WTC11 (cell line): ENCODE data around the gene PRKN. TPM values are rescaled to one million over a fixed set of nuclear protein-coding genes. Genes with fewer than 3 reads are reported as not detected.

Experiments
- ATAC-seq: fragments of 200-7000 bp; cut with Tn5 transposase; 2 replicates; pipeline ENCODE4 v1.10.0; 2021; ENCODE audit warnings: mild to moderate bottlenecking, moderate library complexity
- CTCF ChIA-PET: fragments of 300-600 bp; sonication (Branson Sonifier 250); formaldehyde crosslinking; loops from one replicate; lab custom pipeline; 2021; ENCODE audit warnings: antibody characterized with exemption; lab: Charles Lee
- POLR2A ChIA-PET: fragments of 350-600 bp; sonication (Branson Sonifier 250); formaldehyde crosslinking; loops from one replicate; lab custom pipeline; 2021; ENCODE audit warnings: antibody characterized with exemption; lab: Charles Lee
- DNase-seq: peaks from one replicate; pipeline ENCODE4 v3.0.0; 2021; ENCODE audit warnings: low spot score
- H3K27ac Mint-ChIP-seq: 2 replicates; pipeline ENCODE4 v1.8.0; 2021; ENCODE audit warnings: mixed read lengths
- H3K27me3 Mint-ChIP-seq: 2 replicates; pipeline ENCODE4 v1.8.0; 2021; ENCODE audit warnings: low read depth, mild to moderate bottlenecking, moderate library complexity, mixed read lengths
- H3K36me3 Mint-ChIP-seq: 2 replicates; pipeline ENCODE4 v1.8.0; 2021; ENCODE audit warnings: mixed read lengths
- H3K4me1 Mint-ChIP-seq: 2 replicates; pipeline ENCODE4 v1.8.0; 2022; ENCODE audit warnings: mixed read lengths
- H3K4me3 Mint-ChIP-seq: 2 replicates; pipeline ENCODE4 v1.8.0; 2021; ENCODE audit warnings: mild to moderate bottlenecking, moderate library complexity, mixed read lengths
- H3K9me3 Mint-ChIP-seq: 2 replicates; pipeline ENCODE4 v1.8.0; 2021; ENCODE audit warnings: mixed read lengths
- EMX1 ChIP-seq: fragments of 250-450 bp; sonication (Bioruptor Pico); IDR thresholded peaks from 2 replicates; pipeline ENCODE4 v1.8.0; 2021; ENCODE audit warnings: mild to moderate bottlenecking
- ETV6 ChIP-seq: sonication (generic); formaldehyde crosslinking; IDR thresholded peaks from 2 replicates; pipeline ENCODE4 v1.8.1; 2022; ENCODE audit warnings: mild to moderate bottlenecking, missing genetic modification reagents
- HMGA2 ChIP-seq: fragments of 250-450 bp; sonication (Bioruptor Pico); IDR thresholded peaks from 2 replicates; pipeline ENCODE4 v1.4.0; 2021; ENCODE audit warnings: mild to moderate bottlenecking, moderate library complexity
- JAZF1 ChIP-seq: fragments of 250-450 bp; sonication (Bioruptor Pico); IDR thresholded peaks from 2 replicates; pipeline ENCODE4 v1.9.0; 2021; ENCODE audit warnings: moderate library complexity, mild to moderate bottlenecking, inconsistent platforms
- NFATC4 ChIP-seq: fragments of 250-450 bp; sonication (Bioruptor Pico); IDR thresholded peaks from 2 replicates; pipeline ENCODE4 v1.9.0; 2021; ENCODE audit warnings: mild to moderate bottlenecking
- NR2C2 ChIP-seq: sonication (generic); formaldehyde crosslinking; IDR thresholded peaks from 2 replicates; pipeline ENCODE4 v1.8.0; 2022; ENCODE audit warnings: mild to moderate bottlenecking, missing genetic modification reagents
- TEAD1 ChIP-seq: sonication (generic); formaldehyde crosslinking; IDR thresholded peaks from 2 replicates; pipeline ENCODE4 v1.8.0; 2022; ENCODE audit warnings: mild to moderate bottlenecking, missing genetic modification reagents
- ZBTB21 ChIP-seq: sonication (generic); formaldehyde crosslinking; IDR thresholded peaks from 2 replicates; pipeline ENCODE4 v1.8.1; 2023; ENCODE audit warnings: mild to moderate bottlenecking, missing genetic modification reagents, borderline replicate concordance
- ZNF263 ChIP-seq: sonication (generic); formaldehyde crosslinking; IDR thresholded peaks from 2 replicates; pipeline ENCODE4 v1.8.1; 2022; ENCODE audit warnings: low read depth, mild to moderate bottlenecking, moderate library complexity, missing genetic modification reagents
- total RNA-seq: library from RNA; stranded (reverse); gene quantifications from 3 replicates; pipeline ENCODE4 v1.2.3, GENCODE V29; 2021
- TF ChIP-seq, protein P1 (sequence below): fragments of 250-450 bp; sonication (Bioruptor Pico); IDR thresholded peaks from 2 replicates; pipeline ENCODE4 v1.9.0; 2021; ENCODE audit warnings: mild to moderate bottlenecking, borderline replicate concordance
- TF ChIP-seq, protein P2 (sequence below): sonication (generic); formaldehyde crosslinking; conservative IDR thresholded peaks from 2 replicates; pipeline ENCODE4 v1.8.1; 2022; ENCODE audit warnings: mild to moderate bottlenecking, missing genetic modification reagents
- TF ChIP-seq, protein P3 (sequence below): sonication (generic); formaldehyde crosslinking; IDR thresholded peaks from 2 replicates; pipeline ENCODE4 v1.8.1; 2023; ENCODE audit warnings: mild to moderate bottlenecking, moderate library complexity, missing genetic modification reagents
- TF ChIP-seq, protein P4 (sequence below): sonication (generic); formaldehyde crosslinking; IDR thresholded peaks from 2 replicates; pipeline ENCODE4 v1.8.0; 2023; ENCODE audit warnings: mild to moderate bottlenecking, missing genetic modification reagents
- TF ChIP-seq, protein P5 (sequence below): sonication (generic); formaldehyde crosslinking; conservative IDR thresholded peaks from 2 replicates; pipeline ENCODE4 v1.8.1; 2023; ENCODE audit warnings: mild to moderate bottlenecking, low read depth, missing genetic modification reagents, moderate library complexity
- TF ChIP-seq, protein P6 (sequence below): sonication (generic); formaldehyde crosslinking; IDR thresholded peaks from 2 replicates; pipeline ENCODE4 v1.8.1; 2022; ENCODE audit warnings: missing genetic modification reagents, borderline replicate concordance

The PRKN gene
- total RNA-seq, 1 experiment from 2014 or later = 0.59 TPM

DNA sequence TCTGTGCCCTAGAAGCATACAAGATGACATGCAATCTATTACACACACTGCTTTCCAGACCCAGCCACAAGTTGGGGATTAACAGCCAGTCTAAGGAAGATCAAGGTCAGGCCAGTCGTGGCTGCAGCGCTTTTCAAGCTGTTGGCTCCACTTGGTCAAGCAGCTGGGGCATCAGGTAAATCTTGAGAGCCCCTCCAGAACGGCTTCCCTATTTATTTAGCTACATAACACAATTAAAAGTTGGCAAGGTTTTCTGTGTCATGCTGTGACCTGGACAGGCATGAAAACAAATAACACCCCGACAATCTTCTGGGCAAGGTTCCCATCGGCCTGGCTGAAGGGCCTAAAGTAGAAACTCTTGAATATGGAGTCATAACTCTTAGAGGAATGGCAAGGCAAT is 524.3 kb downstream of the PRKN start:
- ATAC-seq = no peak
- Mint-ChIP-seq H3K9me3 (peaks cover 3% of the 10 kb centered on the region; the same call in 1 of the 2 replicates), H3K27me3 (no peaks in the 10 kb centered on the region), H3K4me3 (no peak overlapping the region), H3K27ac (no peak overlapping the region), H3K4me1 (peaks cover 28% of the 10 kb centered on the region), H3K36me3 (no peaks in the 10 kb centered on the region)
- no peak for DNase-seq
- ChIA-PET CTCF (no interaction called here), POLR2A (no interaction called here)
- TF ChIP-seq NFATC4 (CRISPR knock-in tag) = no peak
- TF ChIP-seq, protein P1, sequence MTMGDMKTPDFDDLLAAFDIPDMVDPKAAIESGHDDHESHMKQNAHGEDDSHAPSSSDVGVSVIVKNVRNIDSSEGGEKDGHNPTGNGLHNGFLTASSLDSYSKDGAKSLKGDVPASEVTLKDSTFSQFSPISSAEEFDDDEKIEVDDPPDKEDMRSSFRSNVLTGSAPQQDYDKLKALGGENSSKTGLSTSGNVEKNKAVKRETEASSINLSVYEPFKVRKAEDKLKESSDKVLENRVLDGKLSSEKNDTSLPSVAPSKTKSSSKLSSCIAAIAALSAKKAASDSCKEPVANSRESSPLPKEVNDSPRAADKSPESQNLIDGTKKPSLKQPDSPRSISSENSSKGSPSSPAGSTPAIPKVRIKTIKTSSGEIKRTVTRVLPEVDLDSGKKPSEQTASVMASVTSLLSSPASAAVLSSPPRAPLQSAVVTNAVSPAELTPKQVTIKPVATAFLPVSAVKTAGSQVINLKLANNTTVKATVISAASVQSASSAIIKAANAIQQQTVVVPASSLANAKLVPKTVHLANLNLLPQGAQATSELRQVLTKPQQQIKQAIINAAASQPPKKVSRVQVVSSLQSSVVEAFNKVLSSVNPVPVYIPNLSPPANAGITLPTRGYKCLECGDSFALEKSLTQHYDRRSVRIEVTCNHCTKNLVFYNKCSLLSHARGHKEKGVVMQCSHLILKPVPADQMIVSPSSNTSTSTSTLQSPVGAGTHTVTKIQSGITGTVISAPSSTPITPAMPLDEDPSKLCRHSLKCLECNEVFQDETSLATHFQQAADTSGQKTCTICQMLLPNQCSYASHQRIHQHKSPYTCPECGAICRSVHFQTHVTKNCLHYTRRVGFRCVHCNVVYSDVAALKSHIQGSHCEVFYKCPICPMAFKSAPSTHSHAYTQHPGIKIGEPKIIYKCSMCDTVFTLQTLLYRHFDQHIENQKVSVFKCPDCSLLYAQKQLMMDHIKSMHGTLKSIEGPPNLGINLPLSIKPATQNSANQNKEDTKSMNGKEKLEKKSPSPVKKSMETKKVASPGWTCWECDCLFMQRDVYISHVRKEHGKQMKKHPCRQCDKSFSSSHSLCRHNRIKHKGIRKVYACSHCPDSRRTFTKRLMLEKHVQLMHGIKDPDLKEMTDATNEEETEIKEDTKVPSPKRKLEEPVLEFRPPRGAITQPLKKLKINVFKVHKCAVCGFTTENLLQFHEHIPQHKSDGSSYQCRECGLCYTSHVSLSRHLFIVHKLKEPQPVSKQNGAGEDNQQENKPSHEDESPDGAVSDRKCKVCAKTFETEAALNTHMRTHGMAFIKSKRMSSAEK (CRISPR knock-in tag) = no peak
- no peak for TF ChIP-seq HMGA2 (CRISPR knock-in tag)
- TF ChIP-seq, protein P2, sequence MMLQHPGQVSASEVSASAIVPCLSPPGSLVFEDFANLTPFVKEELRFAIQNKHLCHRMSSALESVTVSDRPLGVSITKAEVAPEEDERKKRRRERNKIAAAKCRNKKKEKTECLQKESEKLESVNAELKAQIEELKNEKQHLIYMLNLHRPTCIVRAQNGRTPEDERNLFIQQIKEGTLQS (CRISPR knock-in tag) = no peak
- TF ChIP-seq, protein P3, sequence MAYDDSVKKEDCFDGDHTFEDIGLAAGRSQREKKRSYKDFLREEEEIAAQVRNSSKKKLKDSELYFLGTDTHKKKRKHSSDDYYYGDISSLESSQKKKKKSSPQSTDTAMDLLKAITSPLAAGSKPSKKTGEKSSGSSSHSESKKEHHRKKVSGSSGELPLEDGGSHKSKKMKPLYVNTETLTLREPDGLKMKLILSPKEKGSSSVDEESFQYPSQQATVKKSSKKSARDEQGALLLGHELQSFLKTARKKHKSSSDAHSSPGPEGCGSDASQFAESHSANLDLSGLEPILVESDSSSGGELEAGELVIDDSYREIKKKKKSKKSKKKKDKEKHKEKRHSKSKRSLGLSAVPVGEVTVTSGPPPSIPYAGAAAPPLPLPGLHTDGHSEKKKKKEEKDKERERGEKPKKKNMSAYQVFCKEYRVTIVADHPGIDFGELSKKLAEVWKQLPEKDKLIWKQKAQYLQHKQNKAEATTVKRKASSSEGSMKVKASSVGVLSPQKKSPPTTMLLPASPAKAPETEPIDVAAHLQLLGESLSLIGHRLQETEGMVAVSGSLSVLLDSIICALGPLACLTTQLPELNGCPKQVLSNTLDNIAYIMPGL = no peak
- TF ChIP-seq NR2C2 (CRISPR knock-in tag) = no peak
- no peak for TF ChIP-seq TEAD1 (CRISPR knock-in tag)

DNA sequence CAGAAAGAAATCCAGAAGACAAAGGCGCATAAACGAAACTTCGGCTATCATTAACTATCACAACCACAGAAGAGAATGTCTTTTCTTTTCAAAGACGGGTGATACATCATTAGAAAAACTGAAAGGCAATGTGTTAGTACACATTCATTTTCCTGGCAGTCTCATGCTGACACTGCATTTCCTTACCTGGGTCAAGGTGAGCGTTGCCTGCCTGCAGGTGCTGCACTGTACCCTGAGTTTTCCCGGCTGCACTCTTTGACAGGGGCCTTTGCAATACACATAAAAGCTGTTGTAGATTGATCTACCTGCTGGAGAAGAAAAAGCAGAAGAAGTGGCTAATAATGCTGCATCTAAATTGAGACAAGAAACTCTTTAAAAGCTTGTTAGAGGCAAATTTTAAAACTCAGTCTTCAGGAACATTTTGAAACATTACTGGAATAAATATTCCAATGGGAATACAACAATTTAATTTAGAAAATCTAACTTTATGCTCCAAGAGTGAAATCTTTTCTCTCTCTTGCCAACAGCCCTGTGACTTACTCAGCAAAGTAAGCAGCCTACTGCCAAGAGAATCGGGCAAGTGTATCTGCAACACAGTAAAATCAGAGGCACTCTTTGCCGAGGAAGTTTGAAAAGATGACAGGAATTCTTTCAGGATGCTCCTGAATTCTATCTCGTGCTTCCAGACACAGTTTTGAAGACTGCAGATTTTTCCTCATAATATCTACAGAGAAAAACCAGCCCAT is 526.4 kb downstream of the PRKN start:
- H3K4me1 Mint-ChIP-seq = peaks cover 37% of the 10 kb centered on the region
- ATAC-seq (peak; percentile 81), DNase-seq (no peak)
- H3K4me3 Mint-ChIP-seq = no peak overlapping the region; the same call in 1 of the 2 replicates
- CTCF ChIA-PET = no interaction called here
- no peak for TF ChIP-seq ZNF263 (CRISPR knock-in tag)
- TF ChIP-seq, protein P4, sequence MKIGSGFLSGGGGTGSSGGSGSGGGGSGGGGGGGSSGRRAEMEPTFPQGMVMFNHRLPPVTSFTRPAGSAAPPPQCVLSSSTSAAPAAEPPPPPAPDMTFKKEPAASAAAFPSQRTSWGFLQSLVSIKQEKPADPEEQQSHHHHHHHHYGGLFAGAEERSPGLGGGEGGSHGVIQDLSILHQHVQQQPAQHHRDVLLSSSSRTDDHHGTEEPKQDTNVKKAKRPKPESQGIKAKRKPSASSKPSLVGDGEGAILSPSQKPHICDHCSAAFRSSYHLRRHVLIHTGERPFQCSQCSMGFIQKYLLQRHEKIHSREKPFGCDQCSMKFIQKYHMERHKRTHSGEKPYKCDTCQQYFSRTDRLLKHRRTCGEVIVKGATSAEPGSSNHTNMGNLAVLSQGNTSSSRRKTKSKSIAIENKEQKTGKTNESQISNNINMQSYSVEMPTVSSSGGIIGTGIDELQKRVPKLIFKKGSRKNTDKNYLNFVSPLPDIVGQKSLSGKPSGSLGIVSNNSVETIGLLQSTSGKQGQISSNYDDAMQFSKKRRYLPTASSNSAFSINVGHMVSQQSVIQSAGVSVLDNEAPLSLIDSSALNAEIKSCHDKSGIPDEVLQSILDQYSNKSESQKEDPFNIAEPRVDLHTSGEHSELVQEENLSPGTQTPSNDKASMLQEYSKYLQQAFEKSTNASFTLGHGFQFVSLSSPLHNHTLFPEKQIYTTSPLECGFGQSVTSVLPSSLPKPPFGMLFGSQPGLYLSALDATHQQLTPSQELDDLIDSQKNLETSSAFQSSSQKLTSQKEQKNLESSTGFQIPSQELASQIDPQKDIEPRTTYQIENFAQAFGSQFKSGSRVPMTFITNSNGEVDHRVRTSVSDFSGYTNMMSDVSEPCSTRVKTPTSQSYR (CRISPR knock-in tag) = no peak
- POLR2A ChIA-PET = no interaction called here
- H3K27me3 Mint-ChIP-seq = no peaks in the 10 kb centered on the region
- peak overlapping the region; percentile 8; the same call in 1 of the 2 replicates for H3K27ac Mint-ChIP-seq
- H3K36me3 Mint-ChIP-seq = no peaks in the 10 kb centered on the region
- H3K9me3 Mint-ChIP-seq = no peaks in the 10 kb centered on the region

DNA sequence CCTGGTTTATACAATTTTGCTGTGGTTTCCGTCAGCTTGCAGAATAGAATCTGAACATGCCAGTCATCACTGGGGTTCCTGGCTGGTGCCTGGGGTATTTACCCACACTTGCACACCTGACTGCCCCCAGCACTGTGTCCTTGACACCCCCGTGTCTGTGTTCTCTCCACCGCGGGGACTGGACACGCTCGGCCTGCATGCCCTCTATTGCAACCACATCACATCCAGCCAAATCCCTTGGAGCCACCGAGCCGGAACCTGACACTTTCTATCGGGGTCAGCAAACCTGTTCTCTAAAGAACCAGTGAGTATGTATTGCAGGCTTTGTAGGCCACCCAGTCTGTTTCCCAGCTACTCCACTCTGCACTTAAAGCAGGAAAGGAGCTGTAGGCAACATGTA is 527.5 kb downstream of the PRKN start:
- H3K27me3 Mint-ChIP-seq = no peaks in the 10 kb centered on the region
- H3K36me3 Mint-ChIP-seq = no peaks in the 10 kb centered on the region
- CTCF ChIA-PET = interaction anchor here (0.7 kb wide), 1 partner anchor 510 kb away, joined by 3 read pairs; no protein-coding TSS in a partner anchor
- no peak overlapping the region for H3K27ac Mint-ChIP-seq
- DNase-seq = no peak
- POLR2A ChIA-PET = no interaction called here
- H3K4me3 Mint-ChIP-seq = no peak overlapping the region
- peaks cover 37% of the 10 kb centered on the region for H3K4me1 Mint-ChIP-seq
- no peak for ATAC-seq
- H3K9me3 Mint-ChIP-seq = no peaks in the 10 kb centered on the region
- TF ChIP-seq, protein P3 = no peak
- TF ChIP-seq JAZF1 (no peak), EMX1 (no peak), ZBTB21 (no peak), ETV6 (CRISPR knock-in tag) (no peak)
- TF ChIP-seq, protein P5, sequence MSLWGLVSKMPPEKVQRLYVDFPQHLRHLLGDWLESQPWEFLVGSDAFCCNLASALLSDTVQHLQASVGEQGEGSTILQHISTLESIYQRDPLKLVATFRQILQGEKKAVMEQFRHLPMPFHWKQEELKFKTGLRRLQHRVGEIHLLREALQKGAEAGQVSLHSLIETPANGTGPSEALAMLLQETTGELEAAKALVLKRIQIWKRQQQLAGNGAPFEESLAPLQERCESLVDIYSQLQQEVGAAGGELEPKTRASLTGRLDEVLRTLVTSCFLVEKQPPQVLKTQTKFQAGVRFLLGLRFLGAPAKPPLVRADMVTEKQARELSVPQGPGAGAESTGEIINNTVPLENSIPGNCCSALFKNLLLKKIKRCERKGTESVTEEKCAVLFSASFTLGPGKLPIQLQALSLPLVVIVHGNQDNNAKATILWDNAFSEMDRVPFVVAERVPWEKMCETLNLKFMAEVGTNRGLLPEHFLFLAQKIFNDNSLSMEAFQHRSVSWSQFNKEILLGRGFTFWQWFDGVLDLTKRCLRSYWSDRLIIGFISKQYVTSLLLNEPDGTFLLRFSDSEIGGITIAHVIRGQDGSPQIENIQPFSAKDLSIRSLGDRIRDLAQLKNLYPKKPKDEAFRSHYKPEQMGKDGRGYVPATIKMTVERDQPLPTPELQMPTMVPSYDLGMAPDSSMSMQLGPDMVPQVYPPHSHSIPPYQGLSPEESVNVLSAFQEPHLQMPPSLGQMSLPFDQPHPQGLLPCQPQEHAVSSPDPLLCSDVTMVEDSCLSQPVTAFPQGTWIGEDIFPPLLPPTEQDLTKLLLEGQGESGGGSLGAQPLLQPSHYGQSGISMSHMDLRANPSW (CRISPR knock-in tag) = no peak
- TF ChIP-seq, protein P6, sequence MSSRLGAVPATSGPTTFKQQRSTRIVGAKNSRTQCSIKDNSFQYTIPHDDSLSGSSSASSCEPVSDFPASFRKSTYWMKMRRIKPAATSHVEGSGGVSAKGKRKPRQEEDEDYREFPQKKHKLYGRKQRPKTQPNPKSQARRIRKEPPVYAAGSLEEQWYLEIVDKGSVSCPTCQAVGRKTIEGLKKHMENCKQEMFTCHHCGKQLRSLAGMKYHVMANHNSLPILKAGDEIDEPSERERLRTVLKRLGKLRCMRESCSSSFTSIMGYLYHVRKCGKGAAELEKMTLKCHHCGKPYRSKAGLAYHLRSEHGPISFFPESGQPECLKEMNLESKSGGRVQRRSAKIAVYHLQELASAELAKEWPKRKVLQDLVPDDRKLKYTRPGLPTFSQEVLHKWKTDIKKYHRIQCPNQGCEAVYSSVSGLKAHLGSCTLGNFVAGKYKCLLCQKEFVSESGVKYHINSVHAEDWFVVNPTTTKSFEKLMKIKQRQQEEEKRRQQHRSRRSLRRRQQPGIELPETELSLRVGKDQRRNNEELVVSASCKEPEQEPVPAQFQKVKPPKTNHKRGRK (CRISPR knock-in tag) = no peak
